Calu3 (cell line): ENCODE results near the gene ZNF268. TPM values are rescaled to one million over a fixed set of nuclear protein-coding genes. Genes with fewer than 3 reads are reported as not detected.
"Not testable (repeated sequence)": the region's sequence is repeated elsewhere in the genome, so short reads cannot be mapped to it uniquely, and the experiment has no call there.

ENCODE experiments used
- BruUV-seq: library from RNA; stranded (reverse); fragments of 400-500 nt; replicated peaks from 2 replicates; lab custom pipeline; 2021; lab: Mats Ljungman, UMichigan
- CTCF ChIA-PET: fragments of 300-600 bp; sonication (Branson Sonifier 250); formaldehyde crosslinking; loops from one replicate; lab custom pipeline; 2022; ENCODE audit warnings: antibody characterized with exemption; lab: Charles Lee
- DNase-seq: peaks from one replicate; pipeline ENCODE4 v3.0.0; 2022
- H3K27ac Mint-ChIP-seq: one replicate; pipeline ENCODE4 v1.8.0; 2022; ENCODE audit warnings: mixed read lengths; ENCODE audit not compliant: unreplicated experiment
- H3K27me3 Mint-ChIP-seq: one replicate; pipeline ENCODE4 v1.8.0; 2022; ENCODE audit warnings: mixed read lengths; ENCODE audit not compliant: unreplicated experiment
- H3K36me3 Mint-ChIP-seq: one replicate; pipeline ENCODE4 v1.8.0; 2022; ENCODE audit warnings: mild to moderate bottlenecking, moderate library complexity, mixed read lengths; ENCODE audit not compliant: insufficient read depth, unreplicated experiment
- H3K4me1 Mint-ChIP-seq: one replicate; pipeline ENCODE4 v1.8.0; 2022; ENCODE audit warnings: mild to moderate bottlenecking, low read depth, mixed read lengths; ENCODE audit not compliant: unreplicated experiment
- H3K4me3 Mint-ChIP-seq: one replicate; pipeline ENCODE4 v1.8.0; 2022; ENCODE audit warnings: mild to moderate bottlenecking, low read depth, moderate library complexity, mixed read lengths; ENCODE audit not compliant: unreplicated experiment
- H3K9me3 Mint-ChIP-seq: one replicate; pipeline ENCODE4 v1.8.0; 2022; ENCODE audit warnings: low read depth, mixed read lengths; ENCODE audit not compliant: unreplicated experiment
- intact Hi-C: fragments of 100-400 bp; cut with micrococcal nuclease; formaldehyde crosslinking; loops from one replicate; pipeline ENCODE4 v1.10.0; 2022; ENCODE audit not compliant: unreplicated experiment
- total RNA-seq: library from RNA; stranded (reverse); gene quantifications from 2 replicates; pipeline ENCODE4 v1.2.3, GENCODE V29; 2022
- TF ChIP-seq, protein P1 (sequence below): fragments of 200-600 bp; IDR thresholded peaks from one replicate; pipeline ENCODE4 v1.8.0; 2022; ENCODE audit warnings: antibody characterized with exemption; ENCODE audit not compliant: unreplicated experiment

ZNF268 gene
- total RNA-seq, 1 experiment from 2014 or later = 31.6 TPM

DNA sequence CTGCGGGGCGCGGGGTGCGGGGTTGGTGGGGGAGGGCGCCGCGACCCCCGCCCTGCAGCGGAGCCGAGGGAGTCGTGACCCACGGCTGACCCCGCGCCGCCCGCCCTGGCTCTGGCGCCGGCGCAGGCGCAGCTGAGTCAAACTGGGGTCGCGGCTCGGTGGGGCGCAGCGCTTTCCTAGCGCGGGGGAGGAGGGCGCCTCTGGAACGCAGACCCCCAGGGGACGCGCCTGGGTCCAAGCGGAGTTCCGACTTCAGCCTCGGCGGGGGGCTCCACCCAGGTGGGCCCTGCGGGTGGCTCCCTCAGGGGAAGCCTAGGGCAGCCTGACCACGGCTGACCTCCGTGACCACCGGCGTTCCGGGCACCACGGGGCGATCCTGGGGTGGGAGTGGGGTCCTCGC, 54.8 kb downstream of the ZNF268 start:
- H3K4me1 Mint-ChIP-seq = no peaks in the 10 kb centered on the region
- CTCF ChIA-PET = no interaction called here
- intact Hi-C loops = no loop called here
- no peaks in the 10 kb centered on the region for H3K27me3 Mint-ChIP-seq
- TF ChIP-seq, protein P1, sequence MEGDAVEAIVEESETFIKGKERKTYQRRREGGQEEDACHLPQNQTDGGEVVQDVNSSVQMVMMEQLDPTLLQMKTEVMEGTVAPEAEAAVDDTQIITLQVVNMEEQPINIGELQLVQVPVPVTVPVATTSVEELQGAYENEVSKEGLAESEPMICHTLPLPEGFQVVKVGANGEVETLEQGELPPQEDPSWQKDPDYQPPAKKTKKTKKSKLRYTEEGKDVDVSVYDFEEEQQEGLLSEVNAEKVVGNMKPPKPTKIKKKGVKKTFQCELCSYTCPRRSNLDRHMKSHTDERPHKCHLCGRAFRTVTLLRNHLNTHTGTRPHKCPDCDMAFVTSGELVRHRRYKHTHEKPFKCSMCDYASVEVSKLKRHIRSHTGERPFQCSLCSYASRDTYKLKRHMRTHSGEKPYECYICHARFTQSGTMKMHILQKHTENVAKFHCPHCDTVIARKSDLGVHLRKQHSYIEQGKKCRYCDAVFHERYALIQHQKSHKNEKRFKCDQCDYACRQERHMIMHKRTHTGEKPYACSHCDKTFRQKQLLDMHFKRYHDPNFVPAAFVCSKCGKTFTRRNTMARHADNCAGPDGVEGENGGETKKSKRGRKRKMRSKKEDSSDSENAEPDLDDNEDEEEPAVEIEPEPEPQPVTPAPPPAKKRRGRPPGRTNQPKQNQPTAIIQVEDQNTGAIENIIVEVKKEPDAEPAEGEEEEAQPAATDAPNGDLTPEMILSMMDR = no peak
- no peaks in the 10 kb centered on the region for H3K36me3 Mint-ChIP-seq
- no peak overlapping the region for H3K4me3 Mint-ChIP-seq
- peaks cover 26% of the 10 kb centered on the region for H3K9me3 Mint-ChIP-seq
- DNase-seq = no peak
- H3K27ac Mint-ChIP-seq = no peak overlapping the region
- BruUV-seq = no TSS peak

DNA sequence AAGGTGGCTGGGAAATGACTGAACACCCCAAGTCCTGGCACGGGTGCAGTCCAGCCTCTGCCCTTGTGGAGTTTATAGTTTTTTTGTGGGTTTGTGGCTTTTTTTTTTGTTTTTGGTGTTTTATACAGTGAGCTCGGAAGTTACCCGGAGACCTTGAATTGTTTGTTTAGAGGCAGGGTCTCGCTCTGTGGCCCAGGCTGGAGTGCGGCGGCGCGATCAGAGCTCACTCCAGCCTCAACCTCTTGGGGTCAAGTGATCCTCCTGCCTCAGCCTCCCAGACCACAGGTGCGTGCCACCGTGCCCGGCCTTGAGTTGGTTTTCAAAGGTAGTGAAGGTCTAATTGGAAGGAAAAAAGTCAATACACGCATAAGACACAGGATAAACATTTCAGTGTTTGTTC, 55.3 kb downstream of the ZNF268 start:
- no TSS peak for BruUV-seq
- Mint-ChIP-seq H3K36me3 (no peaks in the 10 kb centered on the region), H3K4me3 (no peak overlapping the region)

DNA sequence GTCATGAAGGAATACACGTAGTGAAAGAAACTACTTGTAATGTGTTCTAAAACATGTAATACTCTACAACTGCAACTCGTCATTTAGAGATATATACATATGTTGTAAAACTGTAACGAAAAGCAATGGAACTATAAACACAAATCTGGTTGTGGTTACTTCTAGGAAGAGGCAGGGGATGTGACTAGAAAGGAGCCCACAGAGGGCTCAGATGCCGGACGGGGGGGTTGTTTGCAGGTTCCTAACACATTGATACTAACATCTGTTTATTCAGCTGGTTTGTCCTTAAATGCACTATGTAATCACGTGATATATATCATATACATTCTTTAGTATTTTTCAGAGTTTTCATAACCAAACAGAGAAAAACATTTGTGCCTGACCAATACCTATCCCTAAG, 70.4 kb downstream of the ZNF268 start:
- no peak overlapping the region for H3K27ac Mint-ChIP-seq
- peaks cover 24% of the 10 kb centered on the region for H3K9me3 Mint-ChIP-seq
- CTCF ChIA-PET = no interaction called here
- no peaks in the 10 kb centered on the region for H3K4me1 Mint-ChIP-seq
- TF ChIP-seq, protein P1 = no peak
- no peak overlapping the region for H3K4me3 Mint-ChIP-seq
- no peaks in the 10 kb centered on the region for H3K36me3 Mint-ChIP-seq
- no peaks in the 10 kb centered on the region for H3K27me3 Mint-ChIP-seq
- DNase-seq = no peak
- intact Hi-C loops = no loop called here
- BruUV-seq = no TSS peak

More for the DNA sequence above, 55.3 kb downstream of the ZNF268 start:
- Mint-ChIP-seq H3K4me1 (no peaks in the 10 kb centered on the region), H3K27me3 (no peaks in the 10 kb centered on the region), H3K27ac (no peak overlapping the region), H3K9me3 (peaks cover 29% of the 10 kb centered on the region)
- DNase-seq = no peak
- CTCF ChIA-PET = no interaction called here
- TF ChIP-seq, protein P1 = no peak
- intact Hi-C loops = no loop called here

DNA sequence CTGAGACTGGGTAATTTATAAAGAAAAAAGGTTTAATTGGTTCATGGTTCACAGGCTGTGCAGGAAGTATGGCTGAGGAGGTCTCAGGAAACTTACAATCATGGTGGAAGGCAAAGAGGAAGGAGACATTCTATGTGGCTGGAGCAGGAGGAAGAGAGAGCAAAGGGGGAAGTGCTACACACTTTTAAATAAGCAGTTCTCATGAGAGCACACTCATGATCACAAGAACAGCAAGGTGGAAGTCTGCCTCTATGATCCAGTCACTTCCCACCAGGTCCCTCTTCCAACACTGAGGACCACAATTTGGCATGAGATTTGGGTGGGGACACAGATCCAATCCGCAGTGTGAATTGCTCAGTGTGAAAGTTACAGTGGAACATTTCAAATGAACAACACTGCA, 74.5 kb downstream of the ZNF268 start:
- intact Hi-C loops, H3K27me3 Mint-ChIP-seq, H3K36me3 Mint-ChIP-seq, H3K27ac Mint-ChIP-seq, H3K4me1 Mint-ChIP-seq, BruUV-seq, H3K4me3 Mint-ChIP-seq, DNase-seq, CTCF ChIA-PET: not testable (repeated sequence)
- H3K9me3 Mint-ChIP-seq = peaks cover 14% of the 10 kb centered on the region

DNA sequence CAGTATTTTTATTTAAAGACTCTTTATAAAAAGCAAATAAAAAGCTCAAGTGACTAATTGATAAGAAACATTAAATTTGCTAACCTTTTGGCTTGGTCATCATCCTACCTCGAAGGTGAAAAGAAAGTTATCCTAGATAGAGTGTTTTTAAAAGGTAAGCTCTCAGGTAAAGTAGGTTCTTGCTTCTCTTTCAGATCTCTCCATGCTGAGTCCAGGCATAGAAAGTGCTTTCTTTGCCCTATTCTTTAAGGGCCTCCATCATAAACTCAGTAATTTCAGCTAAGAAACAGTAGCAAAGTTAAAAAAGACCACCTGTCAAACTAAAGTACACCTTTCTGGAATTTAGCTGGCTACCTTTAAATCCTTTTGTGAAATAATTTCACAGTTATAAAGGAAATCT, 75.0 kb downstream of the ZNF268 start:
- H3K27me3 Mint-ChIP-seq = no peaks in the 10 kb centered on the region
- intact Hi-C loops = no loop called here
- peaks cover 14% of the 10 kb centered on the region for H3K9me3 Mint-ChIP-seq
- no TSS peak for BruUV-seq
- no peak overlapping the region for H3K27ac Mint-ChIP-seq
- CTCF ChIA-PET = no interaction called here
- no peaks in the 10 kb centered on the region for H3K4me1 Mint-ChIP-seq
- DNase-seq = no peak
- TF ChIP-seq, protein P1 = no peak
- no peaks in the 10 kb centered on the region for H3K36me3 Mint-ChIP-seq
- no peak overlapping the region for H3K4me3 Mint-ChIP-seq
